SKM-1 treated with dmso at 0.1 percent for 144 hours (cell line): ENCODE measurements around the gene KRT17.
A peak's percentile ranks its signal among the peaks of the same experiment; 100 is the strongest.
"Not testable (repeated sequence)": the region's sequence is repeated elsewhere in the genome, so short reads cannot be mapped to it uniquely, and the experiment has no call there.

Experiments used
- DNase-seq: peaks from one replicate; lab custom pipeline; 2025; ENCODE audit not compliant: unreplicated experiment; lab: John Stamatoyannopoulos, UW

Gene KRT17

GRCh38 chr17:41599680-41600079 lies 24.7 kb downstream of the KRT17 start:
- DNase-seq, result no peak

- DNase-seq, result no peak
These were observed 28.8 kb downstream of the KRT17 start for GRCh38 chr17:41595585-41595984.

GRCh38 chr17:41594363-41594915 lies 29.9 kb downstream of the KRT17 start:
- DNase-seq, result no peak

GRCh38 chr17:41593306-41593981 lies 30.9 kb downstream of the KRT17 start:
- no peak for DNase-seq

GRCh38 chr17:41592601-41593305 lies 31.6 kb downstream of the KRT17 start:
- DNase-seq, result no peak

GRCh38 chr17:41589301-41589700 lies 35.1 kb downstream of the KRT17 start:
- DNase-seq, result no peak

GRCh38 chr17:41588126-41588810 lies 36.1 kb downstream of the KRT17 start:
- DNase-seq, result no peak

- DNase-seq, result no peak
These were observed 37.4 kb downstream of the KRT17 start, which contains the start of gene KRT14 for GRCh38 chr17:41586863-41587495. KRT14 (minus strand) TSS chr17:41586895; CDS start chr17:41586834, 61 bp downstream.

GRCh38 chr17:41585301-41586056 lies 38.9 kb downstream of the KRT17 start:
- DNase-seq, result no peak

GRCh38 chr17:41584331-41584927 lies 39.9 kb downstream of the KRT17 start:
- not testable (repeated sequence) for DNase-seq

- no peak for DNase-seq
These were observed 40.9 kb downstream of the KRT17 start for GRCh38 chr17:41583137-41584127.

- not testable (repeated sequence) for DNase-seq
These were observed 42.1 kb downstream of the KRT17 start for GRCh38 chr17:41582061-41582968.

GRCh38 chr17:41581366-41582060 lies 42.9 kb downstream of the KRT17 start:
- no peak for DNase-seq

GRCh38 chr17:41580687-41581365 lies 43.5 kb downstream of the KRT17 start:
- DNase-seq, result no peak

GRCh38 chr17:41580244-41580575 lies 44.2 kb downstream of the KRT17 start:
- DNase-seq, result no peak

- peak; percentile 76 for DNase-seq
These were observed 44.7 kb downstream of the KRT17 start for GRCh38 chr17:41579484-41580243.
